Glutamatergic neuron (in vitro differentiated cells): ENCODE measurements around the gene DYRK1B. TPM values are rescaled to one million over a fixed set of nuclear protein-coding genes. Genes with fewer than 3 reads are reported as not detected.
A peak's percentile ranks its signal among the peaks of the same experiment; 100 is the strongest.
"Not testable (repeated sequence)": the region's sequence is repeated elsewhere in the genome, so short reads cannot be mapped to it uniquely, and the experiment has no call there.

Experiments used
- DNase-seq: peaks from one replicate; pipeline ENCODE4 v3.0.0; 2022
- H3K27ac Mint-ChIP-seq: one replicate; pipeline ENCODE4 v1.8.0; 2020; ENCODE audit warnings: mild to moderate bottlenecking, mixed read lengths, inconsistent platforms; ENCODE audit not compliant: unreplicated experiment
- H3K27me3 Mint-ChIP-seq: one replicate; pipeline ENCODE4 v1.8.0; 2020; ENCODE audit warnings: mild to moderate bottlenecking, moderate library complexity, mixed read lengths, inconsistent platforms; ENCODE audit not compliant: unreplicated experiment
- H3K36me3 Mint-ChIP-seq: one replicate; pipeline ENCODE4 v1.8.0; 2020; ENCODE audit warnings: mild to moderate bottlenecking, mixed read lengths, inconsistent platforms; ENCODE audit not compliant: unreplicated experiment
- H3K4me1 Mint-ChIP-seq: one replicate; pipeline ENCODE4 v1.8.0; 2020; ENCODE audit warnings: mild to moderate bottlenecking, low read depth, mixed read lengths, inconsistent platforms; ENCODE audit not compliant: unreplicated experiment
- H3K4me3 Mint-ChIP-seq: one replicate; pipeline ENCODE4 v1.8.0; 2020; ENCODE audit warnings: mild to moderate bottlenecking, mixed read lengths, inconsistent platforms; ENCODE audit not compliant: unreplicated experiment
- H3K9me3 Mint-ChIP-seq: one replicate; pipeline ENCODE4 v1.8.0; 2020; ENCODE audit warnings: mild to moderate bottlenecking, moderate library complexity, mixed read lengths, inconsistent platforms; ENCODE audit not compliant: unreplicated experiment
- total RNA-seq: library from RNA; stranded (reverse); fragmentation: NEBNext Ultra II Directional; extraction: Animal tissue kit (Norgen Biotek cat#: 25700); gene quantifications from one replicate; pipeline ENCODE4 v1.2.1, GENCODE V29; 2021; ENCODE audit not compliant: unreplicated experiment
- TF ChIP-seq, protein P1 (sequence below): fragments of 200-600 bp; sonication (generic); IDR thresholded peaks from one replicate; pipeline ENCODE4 v1.5.0; 2021; ENCODE audit not compliant: partially characterized antibody, unreplicated experiment

DYRK1B gene
- total RNA-seq, 1 donor from 2014 or later: 86.3 TPM

DNA sequence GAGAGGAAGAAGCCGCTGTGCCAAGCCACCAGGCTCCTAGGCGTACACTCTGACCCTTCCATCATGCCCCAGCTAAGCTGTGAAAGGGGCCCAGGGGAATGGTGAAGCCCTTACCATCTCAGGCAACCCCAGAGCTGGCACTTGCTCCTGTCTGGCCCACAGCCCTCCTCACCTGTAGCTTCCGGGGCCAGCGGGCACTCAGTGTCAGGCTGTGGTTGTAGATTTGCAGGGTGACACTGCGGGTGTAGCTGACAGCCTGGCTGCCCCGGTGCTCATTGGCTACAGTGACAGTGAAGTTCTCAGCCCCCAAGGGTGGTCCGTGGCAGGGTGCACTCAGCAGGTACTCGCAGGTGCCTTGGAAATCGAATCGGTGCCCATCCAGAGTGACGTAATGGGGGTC, 42.5 kb upstream of the DYRK1B start:
- H3K36me3 Mint-ChIP-seq, H3K4me3 Mint-ChIP-seq, H3K27ac Mint-ChIP-seq, H3K4me1 Mint-ChIP-seq, DNase-seq, H3K27me3 Mint-ChIP-seq, H3K9me3 Mint-ChIP-seq: not testable (repeated sequence)

DNA sequence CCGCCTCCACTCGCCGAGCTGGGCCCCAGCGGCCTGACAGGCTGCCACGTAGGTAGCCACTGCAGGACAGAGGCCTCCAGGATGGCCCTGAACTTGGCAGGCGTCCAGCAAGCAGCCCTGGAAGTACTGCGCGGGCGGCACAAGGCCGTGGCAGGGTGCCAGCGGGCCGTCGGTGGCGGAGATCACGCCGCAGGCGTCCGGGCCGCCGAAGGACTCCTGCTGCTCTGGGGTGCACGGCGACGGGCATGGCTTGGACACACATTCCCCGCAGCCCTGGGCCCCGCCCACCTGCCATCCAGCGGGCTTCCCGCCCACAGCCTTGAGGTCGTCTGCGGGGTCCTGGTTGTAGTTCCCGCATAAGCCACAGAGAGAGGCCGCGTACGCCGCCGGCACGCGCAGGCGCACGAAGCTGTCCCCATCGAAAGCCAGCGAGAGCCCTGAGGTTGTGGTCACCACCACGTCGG, 41.5 kb upstream of the DYRK1B start:
- H3K36me3 Mint-ChIP-seq, H3K4me3 Mint-ChIP-seq, H3K9me3 Mint-ChIP-seq, H3K4me1 Mint-ChIP-seq, H3K27ac Mint-ChIP-seq, H3K27me3 Mint-ChIP-seq: not testable (repeated sequence)
- DNase-seq: peak; percentile 63

DNA sequence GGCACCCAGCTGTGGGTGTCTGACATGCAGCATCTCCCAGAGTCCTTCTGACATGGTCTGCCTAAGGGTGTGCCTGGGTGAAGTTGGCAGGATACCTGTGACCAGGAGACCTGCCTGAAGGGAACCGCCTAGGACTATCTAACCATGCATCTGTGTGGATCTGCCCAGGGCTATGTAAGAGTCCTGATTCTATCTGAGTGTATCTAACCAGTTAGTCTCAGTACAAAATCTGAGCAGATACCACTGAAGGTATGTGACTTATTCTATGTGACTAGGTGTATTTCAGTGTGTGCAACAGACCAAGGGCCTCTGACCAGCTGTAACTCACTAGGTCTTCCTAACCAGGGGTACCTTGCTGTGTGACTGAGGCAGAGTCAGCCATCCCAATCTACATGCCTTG, 40.4 kb upstream of the DYRK1B start:
- no peak for DNase-seq
- no peaks in the 10 kb centered on the region for H3K36me3 Mint-ChIP-seq
- H3K27ac Mint-ChIP-seq: no peak overlapping the region
- H3K9me3 Mint-ChIP-seq: peaks cover 1% of the 10 kb centered on the region
- H3K4me1 Mint-ChIP-seq: no peaks in the 10 kb centered on the region
- no peak overlapping the region for H3K4me3 Mint-ChIP-seq
- TF ChIP-seq, protein P1, sequence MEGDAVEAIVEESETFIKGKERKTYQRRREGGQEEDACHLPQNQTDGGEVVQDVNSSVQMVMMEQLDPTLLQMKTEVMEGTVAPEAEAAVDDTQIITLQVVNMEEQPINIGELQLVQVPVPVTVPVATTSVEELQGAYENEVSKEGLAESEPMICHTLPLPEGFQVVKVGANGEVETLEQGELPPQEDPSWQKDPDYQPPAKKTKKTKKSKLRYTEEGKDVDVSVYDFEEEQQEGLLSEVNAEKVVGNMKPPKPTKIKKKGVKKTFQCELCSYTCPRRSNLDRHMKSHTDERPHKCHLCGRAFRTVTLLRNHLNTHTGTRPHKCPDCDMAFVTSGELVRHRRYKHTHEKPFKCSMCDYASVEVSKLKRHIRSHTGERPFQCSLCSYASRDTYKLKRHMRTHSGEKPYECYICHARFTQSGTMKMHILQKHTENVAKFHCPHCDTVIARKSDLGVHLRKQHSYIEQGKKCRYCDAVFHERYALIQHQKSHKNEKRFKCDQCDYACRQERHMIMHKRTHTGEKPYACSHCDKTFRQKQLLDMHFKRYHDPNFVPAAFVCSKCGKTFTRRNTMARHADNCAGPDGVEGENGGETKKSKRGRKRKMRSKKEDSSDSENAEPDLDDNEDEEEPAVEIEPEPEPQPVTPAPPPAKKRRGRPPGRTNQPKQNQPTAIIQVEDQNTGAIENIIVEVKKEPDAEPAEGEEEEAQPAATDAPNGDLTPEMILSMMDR: no peak
- H3K27me3 Mint-ChIP-seq: peaks cover 2% of the 10 kb centered on the region

DNA sequence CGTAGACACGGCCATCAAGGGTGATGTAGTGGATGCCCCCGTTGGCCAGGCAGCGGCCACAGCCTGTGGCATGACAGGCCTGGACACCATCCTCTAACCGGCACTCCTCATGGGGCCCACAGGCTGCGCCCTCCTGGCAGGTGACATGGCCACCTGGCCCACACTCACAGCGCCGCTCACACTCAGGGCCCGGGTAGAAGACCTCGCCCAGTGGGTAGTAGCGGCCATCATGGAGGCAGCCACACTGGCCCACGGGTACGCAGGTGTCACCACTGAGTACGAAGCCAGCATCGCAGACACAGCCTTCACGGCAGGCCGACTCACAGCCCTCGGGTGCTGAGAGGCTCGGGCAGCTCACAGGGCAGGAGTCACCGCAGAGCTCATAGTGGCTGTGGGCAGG, 39.4 kb upstream of the DYRK1B start:
- Mint-ChIP-seq H3K27ac (no peak overlapping the region), H3K4me3 (no peak overlapping the region), H3K36me3 (no peaks in the 10 kb centered on the region), H3K4me1 (no peaks in the 10 kb centered on the region), H3K9me3 (peaks cover 1% of the 10 kb centered on the region), H3K27me3 (peaks cover 2% of the 10 kb centered on the region)
- DNase-seq: no peak
- TF ChIP-seq, protein P1: no peak

DNA sequence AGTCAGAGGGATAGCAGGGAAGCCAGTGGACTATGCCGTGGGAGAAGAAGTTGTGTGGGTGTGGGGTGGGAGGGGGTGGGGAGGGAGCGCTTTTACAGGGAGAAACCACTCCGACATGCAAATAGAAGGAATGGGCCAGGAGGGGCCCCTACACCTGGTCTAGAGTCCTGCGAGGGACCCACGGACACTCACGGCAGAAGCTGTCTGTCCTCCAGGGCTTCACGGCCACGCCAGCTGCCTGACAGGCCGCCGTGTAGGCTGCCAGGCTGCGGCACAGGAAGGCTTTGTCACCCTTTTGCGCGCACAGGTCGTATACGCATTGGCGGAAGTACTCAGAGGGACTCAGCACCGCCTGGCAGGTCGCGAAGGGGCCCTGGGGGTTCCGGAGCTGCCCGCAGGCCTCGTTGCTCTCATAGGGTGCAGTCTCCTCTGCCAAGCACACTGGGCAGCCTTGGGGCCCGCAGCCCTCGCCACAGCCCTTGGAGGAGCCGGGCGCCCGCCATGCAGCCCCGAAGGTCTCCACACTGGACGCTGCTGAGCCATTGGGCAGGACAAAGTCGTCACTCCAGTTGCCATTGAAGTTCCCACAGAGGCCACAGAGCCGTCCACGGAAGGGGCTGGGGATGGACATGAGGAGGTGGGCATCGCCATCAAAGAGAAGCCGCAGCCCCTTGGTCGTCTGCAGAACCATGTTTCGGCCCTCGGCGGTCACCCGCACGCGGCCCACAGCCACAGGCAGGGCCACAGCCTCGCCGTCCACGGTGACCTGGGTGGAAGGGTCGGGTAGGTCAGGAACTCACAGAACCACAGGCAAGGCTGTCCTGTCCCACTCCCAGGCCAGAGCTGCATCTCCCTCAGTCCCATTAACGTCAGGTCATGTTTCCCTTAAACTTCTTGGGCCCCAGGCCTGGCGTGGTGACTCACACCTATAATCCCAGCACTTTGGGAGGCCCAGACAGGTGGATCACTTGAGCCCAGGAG, 38.2 kb upstream of the DYRK1B start:
- H3K27me3 Mint-ChIP-seq: no peaks in the 10 kb centered on the region
- H3K4me1 Mint-ChIP-seq: no peaks in the 10 kb centered on the region
- H3K27ac Mint-ChIP-seq: no peak overlapping the region
- no peaks in the 10 kb centered on the region for H3K9me3 Mint-ChIP-seq
- TF ChIP-seq, protein P1: no peak
- H3K36me3 Mint-ChIP-seq: no peaks in the 10 kb centered on the region
- no peak overlapping the region for H3K4me3 Mint-ChIP-seq
- DNase-seq: no peak

DNA sequence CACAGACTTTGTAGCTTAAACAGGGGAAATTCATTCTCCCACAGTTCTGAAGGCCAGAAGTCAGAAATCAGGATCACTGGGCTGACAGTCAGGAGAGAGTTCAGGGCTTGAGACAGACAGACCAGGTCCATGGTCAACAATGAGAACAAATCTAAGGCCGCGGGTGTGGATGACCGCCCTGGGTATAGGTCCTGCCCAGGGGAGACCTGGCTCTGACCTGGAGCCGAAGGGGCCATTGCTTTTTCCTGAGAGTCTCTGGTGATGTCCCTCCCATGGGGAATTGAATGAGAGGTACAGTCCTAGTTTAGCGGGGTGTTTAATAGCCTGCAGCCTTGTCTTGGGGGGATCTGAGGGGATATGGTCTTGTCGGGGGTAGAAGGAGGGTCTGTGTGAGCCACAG, 37.4 kb upstream of the DYRK1B start:
- Mint-ChIP-seq H3K27ac (no peak overlapping the region), H3K4me1 (no peaks in the 10 kb centered on the region), H3K9me3 (peaks cover 1% of the 10 kb centered on the region), H3K4me3 (no peak overlapping the region), H3K36me3 (no peaks in the 10 kb centered on the region), H3K27me3 (no peaks in the 10 kb centered on the region)
- TF ChIP-seq, protein P1: no peak
- no peak for DNase-seq
